ENCODE data around the gene ARF5.

The ARF5 gene

GRCh38 chr7:127632276-127632910 lies 44.2 kb downstream of the ARF5 start:
- no peak overlapping the region for H3K4me3 ChIP-seq (ENCODE audit: low read depth, low read length)

GRCh38 chr7:127635659-127636285 lies 47.6 kb downstream of the ARF5 start:
- H3K4me3 ChIP-seq (ENCODE audit: low read depth, low read length): no peak overlapping the region

GRCh38 chr7:127638197-127638596 lies 50.0 kb downstream of the ARF5 start:
- H3K4me3 ChIP-seq (ENCODE audit: low read depth, low read length): no peak overlapping the region
